IMR-90 (cell line): ENCODE measurements around the gene C16orf92. TPM values are rescaled to one million over a fixed set of nuclear protein-coding genes. Genes with fewer than 3 reads are reported as not detected.

ENCODE experiments used
- ATAC-seq: fragments of 200-7000 bp; cut with Tn5 transposase; 2 replicates; pipeline ENCODE4 v1.9.1; 2020; ENCODE audit warnings: low read depth, mild to moderate bottlenecking, moderate library complexity
- BruUV-seq: library from RNA; stranded (reverse); fragments of 400-500 nt; replicated peaks from 2 replicates; lab custom pipeline; 2021; lab: Mats Ljungman, UMichigan
- CTCF ChIA-PET: fragments of 300-600 bp; formaldehyde crosslinking; extraction: SDS; loops from one replicate; lab custom pipeline; 2021; ENCODE audit warnings: antibody characterized with exemption; lab: Yijun Ruan, JAX
- POLR2A ChIA-PET: fragments of 300-600 bp; sonication (Branson Sonifier 250); formaldehyde crosslinking; loops from one replicate; lab custom pipeline; 2022; ENCODE audit warnings: antibody characterized with exemption; ENCODE audit not compliant: unreplicated experiment; lab: Charles Lee
- DNase-seq: peaks from one replicate; pipeline ENCODE4 v3.0.0; 2013
- H2AFZ ChIP-seq: replicated peaks from 2 replicates; pipeline ENCODE3; 2013; ENCODE audit warnings: low read length, mild to moderate bottlenecking; ENCODE audit not compliant: poor library complexity
- H2AK5ac ChIP-seq: 2 replicates; pipeline ENCODE4 v1.6.1; 2013; ENCODE audit warnings: low read depth, low read length, inconsistent platforms
- H2AK9ac ChIP-seq: replicated peaks from 2 replicates; pipeline ENCODE3; 2013; ENCODE audit warnings: mild to moderate bottlenecking, low read depth, low read length, moderate library complexity; ENCODE audit not compliant: poor library complexity
- H2BK120ac ChIP-seq: 2 replicates; pipeline ENCODE4 v1.6.1; 2013; ENCODE audit warnings: low read depth, low read length, inconsistent platforms
- H2BK15ac ChIP-seq: 3 replicates; pipeline ENCODE4 v1.6.1; 2013; ENCODE audit warnings: low read depth, low read length, inconsistent platforms
- H2BK20ac ChIP-seq: 2 replicates; pipeline ENCODE4 v1.6.1; 2013; ENCODE audit warnings: low read depth, mild to moderate bottlenecking, inconsistent platforms, low read length, moderate library complexity
- H2BK5ac ChIP-seq: 2 replicates; pipeline ENCODE4 v1.6.1; 2013; ENCODE audit warnings: mild to moderate bottlenecking, low read depth, low read length, inconsistent platforms; ENCODE audit not compliant: poor library complexity, severe bottlenecking
- H3K14ac ChIP-seq: replicated peaks from 2 replicates; pipeline ENCODE4 v1.6.1; 2013; ENCODE audit warnings: low read depth, low read length, inconsistent platforms
- H3K18ac ChIP-seq: 2 replicates; pipeline ENCODE4 v1.6.1; 2013; ENCODE audit warnings: low read depth, low read length, control low read depth
- H3K23ac ChIP-seq: 2 replicates; pipeline ENCODE4 v1.6.1; 2013; ENCODE audit warnings: low read depth, low read length, inconsistent platforms
- H3K27ac ChIP-seq: 2 replicates; pipeline ENCODE4 v1.5.1; 2013; ENCODE audit warnings: mild to moderate bottlenecking, control low read depth, low read length; ENCODE audit not compliant: insufficient read depth
- H3K27me3 ChIP-seq: 2 replicates; pipeline ENCODE4 v1.6.1; 2013; ENCODE audit warnings: low read length; ENCODE audit not compliant: control insufficient read depth, insufficient read depth
- H3K36me3 ChIP-seq: 2 replicates; pipeline ENCODE4 v1.6.1; 2013; ENCODE audit warnings: low read length, mixed read lengths; ENCODE audit not compliant: control insufficient read depth, insufficient read depth
- H3K4ac ChIP-seq: 2 replicates; pipeline ENCODE4 v1.6.1; 2013; ENCODE audit warnings: low read depth, low read length, inconsistent platforms
- H3K4me1 ChIP-seq: 2 replicates; pipeline ENCODE4 v1.6.1; 2013; ENCODE audit warnings: low read length, mixed read lengths; ENCODE audit not compliant: control insufficient read depth, insufficient read depth
- H3K4me2 ChIP-seq: 2 replicates; pipeline ENCODE4 v1.6.1; 2013; ENCODE audit warnings: low read depth, mild to moderate bottlenecking, control low read depth, low read length, moderate library complexity
- H3K4me3 ChIP-seq: 2 replicates; pipeline ENCODE4 v1.5.1; 2013; ENCODE audit warnings: low read depth, mild to moderate bottlenecking, control low read depth, low read length, moderate library complexity; ENCODE audit not compliant: insufficient read depth
- H3K56ac ChIP-seq: 2 replicates; pipeline ENCODE4 v1.6.1; 2013; ENCODE audit warnings: low read length, inconsistent platforms; ENCODE audit not compliant: insufficient read depth; ENCODE audit errors: extremely low read depth
- H3K79me1 ChIP-seq, 2 experiments: 2 replicates each; pipeline ENCODE4 v1.6.1; 2013; ENCODE audit warnings: low read length in 2 of 2, inconsistent platforms in 1 of 2, low read depth in 1 of 2
- H3K9ac ChIP-seq: 2 replicates; pipeline ENCODE4 v1.6.1; 2013; ENCODE audit warnings: low read depth, low read length, control low read depth
- H3K9me1 ChIP-seq: 2 replicates; pipeline ENCODE4 v1.6.1; 2013; ENCODE audit warnings: low read length, inconsistent platforms; ENCODE audit not compliant: insufficient read depth
- H3K9me3 ChIP-seq: 2 replicates; pipeline ENCODE4 v1.6.1; 2013; ENCODE audit warnings: low read length; ENCODE audit not compliant: control insufficient read depth, insufficient read depth
- H4K20me1 ChIP-seq: 2 replicates; pipeline ENCODE4 v1.6.1; 2013; ENCODE audit warnings: low read length, inconsistent platforms; ENCODE audit not compliant: insufficient read depth
- H4K5ac ChIP-seq: 2 replicates; pipeline ENCODE4 v1.6.1; 2013; ENCODE audit warnings: mild to moderate bottlenecking, low read depth, low read length, control low read depth
- H4K8ac ChIP-seq, 2 experiments: 2 replicates each; pipeline ENCODE4 v1.6.1; 2013; ENCODE audit warnings: low read depth in 2 of 2, low read length in 2 of 2, control low read depth in 1 of 2, inconsistent platforms in 1 of 2
- H4K91ac ChIP-seq: 2 replicates; pipeline ENCODE4 v1.6.1; 2013; ENCODE audit warnings: low read depth, low read length, inconsistent platforms; ENCODE audit not compliant: insufficient read depth
- BHLHE40 ChIP-seq: fragments of 150-350 bp; IDR thresholded peaks from 2 replicates; pipeline ENCODE4 v1.6.1; 2016; ENCODE audit warnings: mild to moderate bottlenecking, low read depth, low read length
- CEBPB ChIP-seq: IDR thresholded peaks from 2 replicates; pipeline ENCODE4 v1.6.1; 2012; ENCODE audit warnings: low read depth, low read length, improper control_type of control experiment
- CHD1 ChIP-seq: IDR thresholded peaks from 2 replicates; pipeline ENCODE4 v1.6.1; 2012; ENCODE audit warnings: low read depth, low read length, improper control_type of control experiment
- CTCF ChIP-seq: conservative IDR thresholded peaks from 2 replicates; pipeline ENCODE4 v1.5.1; 2012; ENCODE audit warnings: mild to moderate bottlenecking, low read depth, low read length, improper control_type of control experiment
- ELK1 ChIP-seq: fragments of 150-350 bp; IDR thresholded peaks from 2 replicates; pipeline ENCODE4 v1.6.1; 2016; ENCODE audit warnings: low read depth, mild to moderate bottlenecking, low read length, moderate library complexity, borderline replicate concordance
- FOS ChIP-seq: fragments of 150-350 bp; IDR thresholded peaks from 2 replicates; pipeline ENCODE4 v1.6.1; 2016; ENCODE audit warnings: low read depth, low read length
- MAFK ChIP-seq: IDR thresholded peaks from 2 replicates; pipeline ENCODE4 v1.6.1; 2012; ENCODE audit warnings: low read depth, low read length, improper control_type of control experiment
- MAZ ChIP-seq: IDR thresholded peaks from 2 replicates; pipeline ENCODE4 v1.6.1; 2012; ENCODE audit warnings: low read depth, mild to moderate bottlenecking, low read length, improper control_type of control experiment, moderate library complexity, borderline replicate concordance
- MXI1 ChIP-seq: IDR thresholded peaks from 2 replicates; pipeline ENCODE4 v1.6.1; 2012; ENCODE audit warnings: low read depth, mild to moderate bottlenecking, low read length, moderate library complexity, borderline replicate concordance
- NFE2L2 ChIP-seq: fragments of 150-350 bp; IDR thresholded peaks from 2 replicates; pipeline ENCODE4 v1.6.1; 2016; ENCODE audit warnings: low read depth, mild to moderate bottlenecking, low read length
- POLR2A ChIP-seq: IDR thresholded peaks from 2 replicates; pipeline ENCODE4 v1.6.1; 2012; ENCODE audit warnings: mild to moderate bottlenecking, low read depth, low read length
- RAD21 ChIP-seq: IDR thresholded peaks from 2 replicates; pipeline ENCODE4 v1.6.1; 2012; ENCODE audit warnings: low read length, improper control_type of control experiment
- RCOR1 ChIP-seq: IDR thresholded peaks from 2 replicates; pipeline ENCODE4 v1.6.1; 2012; ENCODE audit warnings: mild to moderate bottlenecking, low read length, improper control_type of control experiment; ENCODE audit not compliant: insufficient replicate concordance
- RFX5 ChIP-seq: IDR thresholded peaks from 2 replicates; pipeline ENCODE4 v1.8.0; 2012; ENCODE audit warnings: low read depth, mild to moderate bottlenecking, low read length, moderate library complexity
- SMC3 ChIP-seq: fragments of 150-350 bp; IDR thresholded peaks from 2 replicates; pipeline ENCODE4 v1.6.1; 2016; ENCODE audit warnings: low read depth, mild to moderate bottlenecking, antibody characterized with exemption, low read length, moderate library complexity
- USF2 ChIP-seq: fragments of 150-350 bp; IDR thresholded peaks from 2 replicates; pipeline ENCODE4 v1.6.1; 2017; ENCODE audit warnings: mild to moderate bottlenecking, antibody characterized with exemption, low read length, low read depth
- WGBS, 2 experiments: methylation state at CpG; one replicate each; pipeline versions ENCODE4 v1.1.5 to v1.1.7; 2013; ENCODE audit warnings: missing lambda C conversion rate in 2 of 2; ENCODE audit not compliant: insufficient read length in 1 of 2; ENCODE audit errors: extremely low coverage in 2 of 2; 5-methylcytosine and 5-hydroxymethylcytosine counted together
- dilution Hi-C: fragments of 300-500 bp; cut with HindIII; formaldehyde crosslinking; loops from one replicate; pipeline ENCODE4 v1.14.3; 2018; ENCODE audit warnings: low sequenced_read_pairs; ENCODE audit not compliant: unreplicated experiment
- in situ Hi-C: fragments of 300-500 bp; cut with MboI; formaldehyde crosslinking; loops from 3 replicates; pipeline ENCODE4 v1.14.3; 2019; ENCODE audit warnings: low sequenced_read_pairs, inconsistent platforms, mixed read lengths
- intact Hi-C: fragments of 100-400 bp; cut with micrococcal nuclease; formaldehyde crosslinking; loops from 2 replicates; pipeline ENCODE4 v1.10.0; 2022
- polyA plus RNA-seq, 3 experiments: library from polyadenylated mRNA; depleted of rRNA; stranded (reverse); fragments of >200 nt; gene quantifications; 2 replicates each; pipeline ENCODE4 v1.2.3, GENCODE V29; 2012; ENCODE audit warnings: low replicate concordance in 1 of 3
- total RNA-seq: library from RNA; depleted of rRNA; stranded (reverse); fragments of >200 nt; gene quantifications from 2 replicates; pipeline ENCODE4 v1.2.3, GENCODE V29; 2012

C16orf92 gene
- total and polyA plus RNA-seq, 2 of the 4 experiments (the other 2 are of a cell fraction), result not detected

GRCh38 chr16:29992344-29992967, 30.5 kb upstream of the C16orf92 start:
- H3K9me3 ChIP-seq, result no peaks in the 10 kb centered on the region
- in situ Hi-C loops, result no loop called here
- H3K4me1 ChIP-seq, result peaks cover 8% of the 10 kb centered on the region
- H3K23ac ChIP-seq, result no peak overlapping the region
- peaks cover 8 to 36% of the 10 kb centered on the region in 2 experiments; a peak in 3 of 4 replicates for H3K79me1 ChIP-seq
- H3K4me2 ChIP-seq, result no peak overlapping the region
- dilution Hi-C loops, result no loop called here
- no peak overlapping the region for H2BK120ac ChIP-seq
- no peaks in the 10 kb centered on the region for H3K27me3 ChIP-seq
- H3K36me3 ChIP-seq, result peaks cover 35% of the 10 kb centered on the region
- no peak overlapping the region for H2AK5ac ChIP-seq
- ChIA-PET POLR2A (no interaction called here), CTCF (no interaction called here)
- H3K9me1 ChIP-seq, result peaks cover 5% of the 10 kb centered on the region; the same call in 1 of the 2 replicates
- H3K27ac ChIP-seq, result no peak overlapping the region
- no peak overlapping the region for H3K56ac ChIP-seq
- intact Hi-C loops, result no loop called here
- no peak overlapping the region for H2BK5ac ChIP-seq
- no peak overlapping the region for H3K14ac ChIP-seq
- TF ChIP-seq MAFK (no peak), NFE2L2 (no peak), FOS (no peak), ELK1 (no peak), MXI1 (no peak), SMC3 (no peak), CEBPB (no peak), MAZ (no peak), USF2 (no peak), BHLHE40 (no peak), CTCF (no peak), POLR2A (no peak), CHD1 (no peak), RCOR1 (no peak), RAD21 (no peak), RFX5 (no peak)
- no peak overlapping the region for H3K4me3 ChIP-seq
- no TSS peak for BruUV-seq
- no peak overlapping the region for H2AFZ ChIP-seq
- no peak overlapping the region for H3K18ac ChIP-seq
- no peak overlapping the region for H4K8ac ChIP-seq
- peak; percentile 63 for DNase-seq
- ATAC-seq, result no peak
- no peak overlapping the region for H2BK20ac ChIP-seq
- peak overlapping the region; percentile 37 for H2AK9ac ChIP-seq
- no peak overlapping the region for H3K4ac ChIP-seq
- no peak overlapping the region for H4K91ac ChIP-seq
- H4K20me1 ChIP-seq, result no peaks in the 10 kb centered on the region
- no peak overlapping the region for H2BK15ac ChIP-seq
- no peak overlapping the region for H4K5ac ChIP-seq
- H3K9ac ChIP-seq, result no peak overlapping the region
- no CpG with 5 or more reads among the region's 7 CpGs for WGBS, 2 experiments
